K562 (cell line): ENCODE measurements around the gene RPL39L. TPM values are rescaled to one million over a fixed set of nuclear protein-coding genes. Genes with fewer than 3 reads are reported as not detected.

Experiments used
- ATAC-seq: fragments of 200-7000 bp; cut with Tn5 transposase; 3 replicates; pipeline ENCODE4 v1.9.1; 2020; ENCODE audit warnings: moderate library complexity
- BruUV-seq: library from RNA; stranded (reverse); fragments of 400-500 nt; replicated peaks from 2 replicates; lab custom pipeline; 2021; lab: Mats Ljungman, UMichigan
- CTCF ChIA-PET: fragments of 300-600 bp; formaldehyde crosslinking; extraction: SDS; loops from one replicate; lab custom pipeline; 2021; ENCODE audit warnings: low intra/inter-chr PET ratio; lab: Yijun Ruan, JAX
- POLR2A ChIA-PET: fragments of 300-600, 350-650 bp; sonication (Branson Sonifier 250); formaldehyde crosslinking; extraction: SDS; loops from one replicate; lab custom pipeline; 2021; ENCODE audit warnings: antibody characterized with exemption, inconsistent platforms; lab: Yijun Ruan, JAX
- DNase-seq, 4 experiments: peaks; one replicate each; pipeline versions ENCODE4 v3.0.0 to v3.0.0-alpha.2; 2011 to 2018; ENCODE audit warnings: low spot score in 3 of 4, mixed read lengths in 3 of 4; ENCODE audit errors: extremely low read depth in 1 of 4
- FAIRE-seq: peaks from 2 replicates; lab custom pipeline; 2011; peaks lifted over from hg19 to GRCh38; lab: Jason Lieb, UNC
- H2AFZ ChIP-seq: 2 replicates; pipeline ENCODE4 v1.6.0; 2011; ENCODE audit warnings: low read depth, low read length, control low read depth, inconsistent platforms
- H3K27ac ChIP-seq: fragments of 200-600 bp; 3 replicates; pipeline ENCODE4 v1.8.0; 2011; ENCODE audit warnings: low read depth, mild to moderate bottlenecking, control low read depth, inconsistent platforms, low read length, moderate library complexity, mixed read lengths; ENCODE audit errors: extremely low read depth
- H3K27me3 ChIP-seq, 2 experiments: fragments of 300-600 bp in 1 of 2; 2 replicates in 1 of 2; 3 replicates in 1 of 2; pipeline versions ENCODE4 v1.6.0 to v1.8.0; 2011; ENCODE audit warnings: inconsistent platforms in 2 of 2, low read length in 2 of 2, mild to moderate bottlenecking in 1 of 2, mixed read lengths in 1 of 2, moderate library complexity in 1 of 2; ENCODE audit not compliant: control insufficient read depth in 2 of 2, insufficient read depth in 2 of 2
- H3K36me3 ChIP-seq: fragments of 300-600 bp; 3 replicates; pipeline ENCODE4 v1.8.0; 2011; ENCODE audit warnings: mild to moderate bottlenecking, low read length, inconsistent platforms; ENCODE audit not compliant: control insufficient read depth, insufficient read depth
- H3K4me1 ChIP-seq, 2 experiments: fragments of 200-600 bp in 1 of 2; replicated peaks in 1 of 2; 2 replicates in 1 of 2; 3 replicates in 1 of 2; pipeline versions ENCODE4 v1.5.1 to v1.8.0; 2011; ENCODE audit warnings: inconsistent platforms in 2 of 2, low read length in 2 of 2, mild to moderate bottlenecking in 1 of 2, mixed read lengths in 1 of 2, moderate library complexity in 1 of 2; ENCODE audit not compliant: control insufficient read depth in 2 of 2, insufficient read depth in 2 of 2
- H3K4me2 ChIP-seq: 2 replicates; pipeline ENCODE4 v1.6.1; 2011; ENCODE audit warnings: low read length, control low read depth, inconsistent platforms, mixed read lengths; ENCODE audit not compliant: insufficient read depth
- H3K4me3 ChIP-seq: fragments of 200-600 bp; sonication (generic), shearing (Covaris generic); 2 replicates; pipeline ENCODE4 v1.5.1; 2016; ENCODE audit warnings: control low read depth, inconsistent platforms
- H3K79me2 ChIP-seq: fragments of 200-600 bp; 3 replicates; pipeline ENCODE4 v1.8.0; 2011; ENCODE audit warnings: low read length, inconsistent platforms; ENCODE audit not compliant: control insufficient read depth, insufficient read depth
- H3K9ac ChIP-seq, 2 experiments: 2 replicates each; pipeline versions ENCODE4 v1.6.0 to v1.6.1; 2011; ENCODE audit warnings: low read depth in 2 of 2, low read length in 2 of 2, control low read depth in 1 of 2, inconsistent platforms in 1 of 2, mild to moderate bottlenecking in 1 of 2, mixed read lengths in 1 of 2; ENCODE audit not compliant: insufficient read depth in 1 of 2
- H3K9me1 ChIP-seq: one replicate; pipeline ENCODE4 v1.6.0; 2011; ENCODE audit warnings: inconsistent platforms, mild to moderate bottlenecking, low read length, moderate library complexity; ENCODE audit not compliant: control insufficient read depth, insufficient read depth
- H3K9me3 ChIP-seq: replicated peaks from 2 replicates; pipeline ENCODE4 v1.5.1; 2011; ENCODE audit warnings: low read depth, low read length, inconsistent platforms; ENCODE audit not compliant: control insufficient read depth, insufficient read depth
- H4K20me1 ChIP-seq: replicated peaks from 2 replicates; pipeline ENCODE4 v1.6.1; 2011; ENCODE audit warnings: low read length, inconsistent platforms, mixed read lengths; ENCODE audit not compliant: control insufficient read depth, insufficient read depth
- ARID2 ChIP-seq: fragments of 450-650 bp; IDR thresholded peaks from 2 replicates; pipeline ENCODE4 v1.6.1; 2017; ENCODE audit warnings: antibody characterized with exemption, mild to moderate bottlenecking
- CBFA2T3 ChIP-seq: fragments of 450-650 bp; IDR thresholded peaks from 2 replicates; pipeline ENCODE4 v1.6.1; 2017
- CTCF ChIP-seq, 3 experiments: IDR thresholded peaks in 2 of 3; conservative IDR thresholded peaks in 1 of 3; 2 replicates each; pipeline ENCODE4 v1.5.1; 2011 to 2012; ENCODE audit warnings: low read length in 3 of 3, mild to moderate bottlenecking in 3 of 3, control low read depth in 2 of 3, improper control_type of control experiment in 1 of 3, inconsistent platforms in 1 of 3, low read depth in 1 of 3, mixed read lengths in 1 of 3, moderate library complexity in 1 of 3; ENCODE audit not compliant: insufficient read depth in 2 of 3
- DPF2 ChIP-seq: fragments of 450-650 bp; IDR thresholded peaks from 2 replicates; pipeline ENCODE4 v1.6.1; 2016
- KDM4B ChIP-seq, 2 experiments: fragments of 450-650 bp in 1 of 2; sonication (generic) in 1 of 2; IDR thresholded peaks; 2 replicates each; pipeline ENCODE4 v1.6.1; 2016 to 2017; ENCODE audit warnings: borderline replicate concordance in 2 of 2, antibody characterized with exemption in 1 of 2, low read depth in 1 of 2, mild to moderate bottlenecking in 1 of 2
- MBD2 ChIP-seq: sonication (generic); IDR thresholded peaks from 2 replicates; pipeline ENCODE4 v1.6.1; 2016; ENCODE audit warnings: low read depth, borderline replicate concordance
- POLR2A ChIP-seq: fragments of 450-650 bp; conservative IDR thresholded peaks from 2 replicates; pipeline ENCODE4 v1.6.1; 2016
- SETDB1 ChIP-seq: IDR thresholded peaks from one replicate; pipeline ENCODE4 v1.6.1; 2012; ENCODE audit warnings: low read length, control low read depth, inconsistent platforms
- SMC3 ChIP-seq: conservative IDR thresholded peaks from 2 replicates; pipeline ENCODE4 v1.6.1; 2011; ENCODE audit warnings: low read depth, low read length, improper control_type of control experiment; ENCODE audit not compliant: insufficient read depth
- TAF9B ChIP-seq: fragments of 450-650 bp; IDR thresholded peaks from 2 replicates; pipeline ENCODE4 v1.6.1; 2018; ENCODE audit warnings: mild to moderate bottlenecking; ENCODE audit not compliant: partially characterized antibody
- TRIM24 ChIP-seq, 2 experiments: fragments of 450-650 bp; IDR thresholded peaks; 2 replicates each; pipeline ENCODE4 v1.6.1; 2016
- ZNF316 ChIP-seq: fragments of 450-650 bp; IDR thresholded peaks from 2 replicates; pipeline ENCODE4 v1.6.1; 2016
- ZNF324 ChIP-seq: fragments of 250-450 bp; sonication (Bioruptor Pico); IDR thresholded peaks from 2 replicates; pipeline ENCODE4 v1.4.0; 2020; ENCODE audit warnings: mild to moderate bottlenecking
- ZNF780A ChIP-seq: fragments of 250-450 bp; sonication (Bioruptor Pico); IDR thresholded peaks from 2 replicates; pipeline ENCODE4 v1.5.0; 2021; ENCODE audit warnings: mild to moderate bottlenecking
- WGBS: fragments of 100-300 bp; shearing (Covaris generic); methylation state at CpG from one replicate; pipeline ENCODE4 v1.1.6; 2016; ENCODE audit warnings: low coverage, mixed read lengths; ENCODE audit not compliant: insufficient coverage; ENCODE audit errors: missing lambda C conversion rate; 5-methylcytosine and 5-hydroxymethylcytosine counted together
- in situ Hi-C: fragments of 300-500 bp; cut with MboI; formaldehyde crosslinking; loops from 4 replicates; pipeline ENCODE4 v1.15.0; 2018; ENCODE audit warnings: inconsistent platforms, mixed read lengths
- intact Hi-C: fragments of 100-400 bp; cut with micrococcal nuclease; formaldehyde crosslinking; loops from 2 replicates; pipeline ENCODE4 v1.14.2; 2022
- polyA plus RNA-seq, 8 experiments: library from polyadenylated mRNA; depleted of rRNA in 4 of 8; stranded (reverse) in 5 of 8; unstranded in 3 of 8; fragments of >200 nt; fragmentation: Nextera tagmentation in 2 of 8; fragmentation: Illumina TruSeq in 1 of 8; extraction: Ambion mirVana in 2 of 8; extraction: Trizol in 1 of 8; gene quantifications; 2 replicates each; pipeline versions ENCODE4 v1.2.1 to v1.2.3, GENCODE V29; 2011 to 2014; ENCODE audit warnings: inconsistent platforms in 1 of 8, missing spikeins in 1 of 8
- total RNA-seq, 7 experiments: library from RNA; depleted of rRNA in 6 of 7; stranded (reverse); fragments of >200 nt in 6 of 7; fragmentation: Illumina TruSeq in 2 of 7; extraction: Trizol in 2 of 7; gene quantifications; 2 replicates each; pipeline versions ENCODE4 v1.2.1 to v1.2.3, GENCODE V29; 2011 to 2021; ENCODE audit warnings: low replicate concordance in 1 of 7
- TF ChIP-seq, protein P1 (sequence below), 2 experiments: fragments of 200-800 bp in 1 of 2; sonication (Bioruptor generic) in 1 of 2; sonication (generic) in 1 of 2; formaldehyde crosslinking in 1 of 2; IDR thresholded peaks in 1 of 2; conservative IDR thresholded peaks in 1 of 2; 2 replicates each; pipeline versions ENCODE4 v1.5.0 to v1.6.1; 2016 to 2020; ENCODE audit warnings: missing compliant biosample characterization in 1 of 2, missing genetic modification characterization in 1 of 2, missing genetic modification reagents in 1 of 2

The RPL39L gene
- total and polyA plus RNA-seq, 9 of the 15 experiments (the other 6 are each of a cell fraction or from before 2014, with no cell fraction given) = 15.0 to 122 (median 45.5) TPM

DNA sequence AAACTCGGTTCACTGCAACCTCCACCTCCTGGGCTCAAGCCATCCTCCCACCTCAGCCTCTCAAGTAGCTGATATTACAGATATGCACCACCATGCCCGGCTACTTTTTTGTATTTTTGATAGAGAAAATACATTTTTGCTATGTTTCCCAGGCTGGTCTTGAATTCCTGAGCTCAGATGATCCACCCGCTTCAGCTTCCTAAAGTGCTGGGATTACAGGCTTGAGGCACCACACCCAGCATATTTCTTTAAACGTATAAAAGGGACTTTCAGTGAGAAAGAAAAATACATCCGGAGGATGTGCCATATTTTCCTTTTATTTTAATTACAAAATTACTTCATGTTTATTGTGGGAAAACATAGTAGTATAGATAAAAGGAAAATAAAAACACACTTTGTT is 55.2 kb downstream of the RPL39L start:
- FAIRE-seq (no peak), ATAC-seq (no peak), DNase-seq (no peak)
- Histone ChIP-seq H3K79me2 (no peaks in the 10 kb centered on the region), H3K27ac (no peak overlapping the region), H3K36me3 (no peaks in the 10 kb centered on the region), H2AFZ (no peak overlapping the region), H3K9me1 (no peaks in the 10 kb centered on the region), H3K9me3 (no peaks in the 10 kb centered on the region), H3K9ac (no peak overlapping the region), H3K4me3 (no peak overlapping the region), H4K20me1 (no peaks in the 10 kb centered on the region), H3K27me3 (no peaks in the 10 kb centered on the region), H3K4me1 (no peaks in the 10 kb centered on the region), H3K4me2 (no peak overlapping the region)
- TF ChIP-seq TAF9B (no peak), CTCF (IDR thresholded peaks at IDR 0.05 in 2 of 3, conservative IDR thresholded peaks at IDR 0.05 in 1 of 3; ENCODE audit: insufficient read depth in 2 of 3, low read depth in 1 of 3, low read length in 3 of 3) (no peak), DPF2 (no peak), TRIM24 (IDR thresholded peaks at IDR 0.05) (no peak), ZNF780A (CRISPR knock-in tag) (no peak), ZNF324 (CRISPR knock-in tag) (no peak), MBD2 (no peak), POLR2A (no peak), KDM4B (IDR thresholded peaks at IDR 0.05; ENCODE audit: borderline replicate concordance in 2 of 2, low read depth in 1 of 2) (no peak), CBFA2T3 (no peak), SMC3 (no peak), ZNF316 (no peak), ARID2 (no peak), SETDB1 (no peak)
- TF ChIP-seq, protein P1, sequence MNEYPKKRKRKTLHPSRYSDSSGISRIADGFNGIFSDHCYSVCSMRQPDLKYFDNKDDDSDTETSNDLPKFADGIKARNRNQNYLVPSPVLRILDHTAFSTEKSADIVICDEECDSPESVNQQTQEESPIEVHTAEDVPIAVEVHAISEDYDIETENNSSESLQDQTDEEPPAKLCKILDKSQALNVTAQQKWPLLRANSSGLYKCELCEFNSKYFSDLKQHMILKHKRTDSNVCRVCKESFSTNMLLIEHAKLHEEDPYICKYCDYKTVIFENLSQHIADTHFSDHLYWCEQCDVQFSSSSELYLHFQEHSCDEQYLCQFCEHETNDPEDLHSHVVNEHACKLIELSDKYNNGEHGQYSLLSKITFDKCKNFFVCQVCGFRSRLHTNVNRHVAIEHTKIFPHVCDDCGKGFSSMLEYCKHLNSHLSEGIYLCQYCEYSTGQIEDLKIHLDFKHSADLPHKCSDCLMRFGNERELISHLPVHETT (CRISPR knock-in tag; conservative IDR thresholded peaks at IDR 0.05 in 1 of 2, IDR thresholded peaks at IDR 0.05 in 1 of 2) = no peak
- BruUV-seq = no TSS peak
- intact Hi-C loops (no loop called here), in situ Hi-C loops (no loop called here)
- ChIA-PET CTCF (no interaction called here), POLR2A (interaction anchor here (1.0 to 1.1 kb wide), 3 partner anchors 12 to 103 kb away, joined by 3 to 5 read pairs (median 5); no protein-coding TSS in a partner anchor)
- 30% methylated on average over 5 of the region's 5 CpGs for WGBS
